HG03558 (cell line): ENCODE measurements around the gene APBA2.
"Not testable (repeated sequence)": the region's sequence is repeated elsewhere in the genome, so short reads cannot be mapped to it uniquely, and the experiment has no call there.

Experiments
- ATAC-seq: cut with Tn5 transposase; IDR thresholded peaks from one replicate; pipeline ENCODE4 v1.9.1; 2021; ENCODE audit warnings: moderate number of reproducible peaks; ENCODE audit not compliant: unreplicated experiment; ENCODE audit errors: extremely low read depth

The APBA2 gene

GRCh38 chr15:29045161-29045560 is 159.4 kb downstream of the APBA2 start:
- ATAC-seq = not testable (repeated sequence)

- ATAC-seq = no peak
These were observed 159.9 kb downstream of the APBA2 start for GRCh38 chr15:29045717-29046116.

GRCh38 chr15:29046281-29046810 is 160.6 kb downstream of the APBA2 start:
- ATAC-seq = no peak

GRCh38 chr15:29046977-29047376 is 161.2 kb downstream of the APBA2 start:
- no peak for ATAC-seq

GRCh38 chr15:29048011-29048410 is 162.2 kb downstream of the APBA2 start:
- no peak for ATAC-seq

GRCh38 chr15:29050870-29051269 is 165.1 kb downstream of the APBA2 start:
- no peak for ATAC-seq

- no peak for ATAC-seq
These were observed 165.6 kb downstream of the APBA2 start for GRCh38 chr15:29051422-29051821.

GRCh38 chr15:29053006-29053405 is 167.2 kb downstream of the APBA2 start:
- ATAC-seq = no peak

- no peak for ATAC-seq
These were observed 167.9 kb downstream of the APBA2 start for GRCh38 chr15:29053661-29054131.

GRCh38 chr15:29054171-29055045 is 168.6 kb downstream of the APBA2 start:
- ATAC-seq = no peak

GRCh38 chr15:29055876-29056275 is 170.1 kb downstream of the APBA2 start:
- no peak for ATAC-seq

- no peak for ATAC-seq
These were observed 171.2 kb downstream of the APBA2 start for GRCh38 chr15:29056839-29057450.

- ATAC-seq = no peak
These were observed 172.1 kb downstream of the APBA2 start for GRCh38 chr15:29057856-29058255.

GRCh38 chr15:29058903-29059539 is 173.2 kb downstream of the APBA2 start:
- ATAC-seq = no peak

GRCh38 chr15:29059871-29060640 is 174.3 kb downstream of the APBA2 start:
- ATAC-seq = no peak

- no peak for ATAC-seq
These were observed 176.0 kb downstream of the APBA2 start for GRCh38 chr15:29061746-29062145.

- no peak for ATAC-seq
These were observed 176.4 kb downstream of the APBA2 start for GRCh38 chr15:29062179-29062591.

- ATAC-seq = no peak
These were observed 176.9 kb downstream of the APBA2 start for GRCh38 chr15:29062626-29063025.

GRCh38 chr15:29063646-29064045 is 177.9 kb downstream of the APBA2 start:
- ATAC-seq = no peak

GRCh38 chr15:29064290-29064689 is 178.5 kb downstream of the APBA2 start:
- no peak for ATAC-seq
